ENCODE measurements around the gene GNA14.

GNA14 gene

GRCh38 chr9:77384406-77384805 is 263.7 kb downstream of the GNA14 start:
- DNase-seq = no peak

GRCh38 chr9:77375956-77376532 is 272.1 kb downstream of the GNA14 start:
- no peak for DNase-seq

DNA sequence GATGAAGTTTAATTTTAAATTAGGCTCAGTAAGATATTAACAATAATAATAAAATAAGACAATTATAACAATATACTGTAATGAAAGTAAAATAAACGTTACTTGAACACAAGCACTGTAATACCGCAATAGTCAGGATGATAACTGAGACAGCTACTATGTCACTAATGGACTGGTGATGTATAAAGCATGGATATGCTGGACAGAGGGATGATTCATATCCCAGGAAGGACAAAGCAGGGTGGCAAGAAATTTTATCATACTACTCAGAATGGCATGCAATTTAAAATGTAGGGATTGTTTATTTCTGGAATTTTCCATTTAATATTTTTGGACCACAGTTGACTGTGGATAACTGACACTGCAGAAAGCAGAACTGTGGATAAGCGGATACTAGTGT is 273.9 kb downstream of the GNA14 start:
- DNase-seq = no peak

Measured in NCI-H2227 treated with DMSO at 0.1 percent for 48 hours (cell line).